SK-N-SH treated with all-trans-retinoic acid at 6 μM for 48 hours (cell line): Measurements from ENCODE around the gene COPZ2.
"Not testable (repeated sequence)": the region's sequence is repeated elsewhere in the genome, so short reads cannot be mapped to it uniquely, and the experiment has no call there.

Experiments used
- ATAC-seq: fragments of 200-7000 bp; cut with Tn5 transposase; 3 replicates; pipeline ENCODE4 v1.9.1; 2020; ENCODE audit warnings: mild to moderate bottlenecking, moderate library complexity
- ARNTL ChIP-seq: fragments of 450-650 bp; formaldehyde crosslinking; IDR thresholded peaks from 2 replicates; pipeline ENCODE4 v1.5.0; 2020; ENCODE audit warnings: low read depth, mild to moderate bottlenecking, moderate library complexity, borderline replicate concordance
- BACH2 ChIP-seq: fragments of 250-450 bp; sonication (Bioruptor Pico); IDR thresholded peaks from 2 replicates; pipeline ENCODE4 v1.9.0; 2021; ENCODE audit warnings: mild to moderate bottlenecking, borderline replicate concordance
- CSDC2 ChIP-seq: fragments of 250-450 bp; sonication (Bioruptor Pico); IDR thresholded peaks from 2 replicates; pipeline ENCODE4 v1.5.0; 2020; ENCODE audit warnings: mild to moderate bottlenecking, moderate library complexity
- ESRRG ChIP-seq: fragments of 250-450 bp; sonication (Bioruptor Pico); IDR thresholded peaks from 2 replicates; pipeline ENCODE4 v1.6.1; 2021; ENCODE audit warnings: mild to moderate bottlenecking
- GLIS3 ChIP-seq: fragments of 250-450 bp; sonication (Bioruptor Pico); IDR thresholded peaks from 2 replicates; pipeline ENCODE4 v1.5.0; 2020; ENCODE audit warnings: mild to moderate bottlenecking, moderate library complexity
- ISL1 ChIP-seq: fragments of 250-450 bp; sonication (Bioruptor Pico); IDR thresholded peaks from 2 replicates; pipeline ENCODE4 v2.1.2; 2022; ENCODE audit warnings: mild to moderate bottlenecking, moderate library complexity
- OSR1 ChIP-seq: fragments of 250-450 bp; sonication (Bioruptor Pico); IDR thresholded peaks from 2 replicates; pipeline ENCODE4 v1.8.0; 2022; ENCODE audit warnings: moderate library complexity, mild to moderate bottlenecking, inconsistent platforms
- PATZ1 ChIP-seq: fragments of 250-450 bp; sonication (Bioruptor Pico); IDR thresholded peaks from 2 replicates; pipeline ENCODE4 v1.8.0; 2020; ENCODE audit warnings: mild to moderate bottlenecking, moderate library complexity, borderline replicate concordance
- PPARA ChIP-seq: fragments of 250-450 bp; sonication (Bioruptor Pico); IDR thresholded peaks from 2 replicates; pipeline ENCODE4 v1.5.0; 2020; ENCODE audit warnings: mild to moderate bottlenecking, borderline replicate concordance
- RARB ChIP-seq: fragments of 250-450 bp; sonication (Bioruptor Pico); IDR thresholded peaks from 2 replicates; pipeline ENCODE4 v1.8.0; 2021; ENCODE audit warnings: mild to moderate bottlenecking, moderate library complexity
- SNAI2 ChIP-seq: fragments of 250-450 bp; sonication (Bioruptor Pico); IDR thresholded peaks from 2 replicates; pipeline ENCODE4 v1.5.0; 2020; ENCODE audit warnings: mild to moderate bottlenecking, moderate library complexity
- TOX ChIP-seq: fragments of 250-450 bp; sonication (Bioruptor Pico); IDR thresholded peaks from 2 replicates; pipeline ENCODE4 v1.8.0; 2021; ENCODE audit warnings: mild to moderate bottlenecking, moderate library complexity, borderline replicate concordance
- ZC3H10 ChIP-seq: fragments of 250-450 bp; sonication (Bioruptor Pico); IDR thresholded peaks from 2 replicates; pipeline ENCODE4 v1.5.1; 2021; ENCODE audit warnings: mild to moderate bottlenecking, moderate library complexity
- ZFP3 ChIP-seq: fragments of 250-450 bp; sonication (Bioruptor Pico); IDR thresholded peaks from 2 replicates; pipeline ENCODE4 v1.5.0; 2020; ENCODE audit warnings: mild to moderate bottlenecking, moderate library complexity
- ZFP30 ChIP-seq: fragments of 450-650 bp; formaldehyde crosslinking; IDR thresholded peaks from 2 replicates; pipeline ENCODE4 v1.5.0; 2022; ENCODE audit warnings: mild to moderate bottlenecking, moderate library complexity
- ZNF70 ChIP-seq: fragments of 450-650 bp; formaldehyde crosslinking; IDR thresholded peaks from 2 replicates; pipeline ENCODE4 v1.5.0; 2020; ENCODE audit warnings: mild to moderate bottlenecking, moderate library complexity
- TF ChIP-seq, protein P1 (sequence below): fragments of 250-450 bp; sonication (Bioruptor Pico); IDR thresholded peaks from 2 replicates; pipeline ENCODE4 v1.8.0; 2021; ENCODE audit warnings: low read depth, mild to moderate bottlenecking, moderate library complexity, borderline replicate concordance
- TF ChIP-seq, protein P2 (sequence below): fragments of 250-450 bp; sonication (Bioruptor Pico); IDR thresholded peaks from 2 replicates; pipeline ENCODE4 v1.5.1; 2021; ENCODE audit warnings: mild to moderate bottlenecking, moderate library complexity
- TF ChIP-seq, protein P3 (sequence below): fragments of 250-450 bp; sonication (Bioruptor Pico); IDR thresholded peaks from 2 replicates; pipeline ENCODE4 v1.5.1; 2020; ENCODE audit warnings: low read depth, mild to moderate bottlenecking, moderate library complexity

The COPZ2 gene

GRCh38 chr17:48081858-48082257, 44.3 kb upstream of the COPZ2 start (continued):
- TF ChIP-seq, protein P1, sequence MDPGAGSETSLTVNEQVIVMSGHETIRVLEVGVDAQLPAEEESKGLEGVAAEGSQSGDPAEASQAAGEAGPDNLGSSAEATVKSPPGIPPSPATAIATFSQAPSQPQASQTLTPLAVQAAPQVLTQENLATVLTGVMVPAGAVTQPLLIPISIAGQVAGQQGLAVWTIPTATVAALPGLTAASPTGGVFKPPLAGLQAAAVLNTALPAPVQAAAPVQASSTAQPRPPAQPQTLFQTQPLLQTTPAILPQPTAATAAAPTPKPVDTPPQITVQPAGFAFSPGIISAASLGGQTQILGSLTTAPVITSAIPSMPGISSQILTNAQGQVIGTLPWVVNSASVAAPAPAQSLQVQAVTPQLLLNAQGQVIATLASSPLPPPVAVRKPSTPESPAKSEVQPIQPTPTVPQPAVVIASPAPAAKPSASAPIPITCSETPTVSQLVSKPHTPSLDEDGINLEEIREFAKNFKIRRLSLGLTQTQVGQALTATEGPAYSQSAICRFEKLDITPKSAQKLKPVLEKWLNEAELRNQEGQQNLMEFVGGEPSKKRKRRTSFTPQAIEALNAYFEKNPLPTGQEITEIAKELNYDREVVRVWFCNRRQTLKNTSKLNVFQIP (CRISPR knock-in tag): no peak
- no peak for TF ChIP-seq GLIS3
- TF ChIP-seq, all 23 proteins: peak for 0

DNA sequence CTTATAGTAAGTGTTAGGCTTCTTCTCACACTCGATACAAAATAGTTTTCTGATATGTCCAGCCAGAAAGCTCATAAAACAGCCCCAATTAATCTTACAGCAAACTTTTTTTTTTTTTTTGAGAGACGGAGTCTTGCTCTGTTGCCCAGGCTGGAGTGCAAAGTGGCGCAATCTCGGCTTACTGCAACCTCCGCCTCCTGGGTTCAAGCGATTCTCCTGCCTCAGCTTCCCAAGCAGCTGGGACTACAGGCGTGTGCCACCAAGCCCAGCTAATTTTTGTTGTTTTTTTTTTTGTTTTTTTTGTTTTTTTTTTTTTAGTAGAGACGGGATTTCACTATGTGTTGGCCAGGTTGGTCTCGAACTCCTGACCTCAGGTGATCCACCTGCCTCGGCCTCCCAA, 39.6 kb upstream of the COPZ2 start:
- ATAC-seq: not testable (repeated sequence)

DNA sequence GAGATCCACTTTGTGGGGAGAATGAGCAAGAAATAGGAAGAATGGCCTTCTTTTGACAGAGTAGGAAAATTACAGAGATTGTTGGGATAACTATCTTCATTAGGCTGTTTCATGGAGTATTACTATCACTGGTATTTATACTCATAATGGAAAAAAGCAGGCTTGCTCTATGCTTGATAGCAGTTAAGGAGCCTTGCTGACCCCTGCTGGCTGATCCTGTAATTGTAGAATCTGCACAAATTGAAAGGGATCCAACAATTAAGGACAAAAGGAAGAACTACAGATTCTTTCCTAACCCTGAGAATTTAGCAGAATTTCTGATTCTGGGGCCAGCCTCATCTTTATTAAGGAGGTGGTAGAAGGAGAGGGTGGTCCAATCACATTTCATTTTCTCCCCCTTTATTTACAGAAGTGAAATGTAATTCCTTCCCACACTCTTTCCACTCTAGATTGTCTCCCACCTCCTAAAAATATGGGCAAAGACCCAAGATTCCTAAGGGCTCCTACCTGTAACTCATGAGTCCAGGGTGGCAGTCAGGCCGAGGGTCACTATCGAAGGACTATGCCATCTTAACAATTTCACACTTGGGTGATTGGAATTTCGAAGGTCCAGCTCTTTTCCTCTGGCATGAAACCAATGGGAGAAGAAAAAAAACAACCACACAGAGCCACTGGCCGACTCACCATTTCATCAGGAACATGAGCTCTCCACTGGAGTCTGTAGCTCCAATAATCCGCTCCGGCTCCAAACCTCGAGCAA, 36.9 kb upstream of the COPZ2 start:
- TF ChIP-seq ZFP30 (no peak), ZFP3 (CRISPR knock-in tag) (no peak), GLIS3 (no peak; the same call in 1 of the 2 replicates), ESRRG (no peak), PATZ1 (CRISPR knock-in tag) (no peak), ZNF70 (CRISPR knock-in tag) (no peak), ISL1 (CRISPR knock-in tag) (no peak), SNAI2 (CRISPR knock-in tag) (no peak), OSR1 (CRISPR knock-in tag) (no peak), TOX (CRISPR knock-in tag) (no peak), PPARA (CRISPR knock-in tag) (no peak), ARNTL (no peak), CSDC2 (no peak), RARB (CRISPR knock-in tag) (no peak)
- TF ChIP-seq, protein P2, sequence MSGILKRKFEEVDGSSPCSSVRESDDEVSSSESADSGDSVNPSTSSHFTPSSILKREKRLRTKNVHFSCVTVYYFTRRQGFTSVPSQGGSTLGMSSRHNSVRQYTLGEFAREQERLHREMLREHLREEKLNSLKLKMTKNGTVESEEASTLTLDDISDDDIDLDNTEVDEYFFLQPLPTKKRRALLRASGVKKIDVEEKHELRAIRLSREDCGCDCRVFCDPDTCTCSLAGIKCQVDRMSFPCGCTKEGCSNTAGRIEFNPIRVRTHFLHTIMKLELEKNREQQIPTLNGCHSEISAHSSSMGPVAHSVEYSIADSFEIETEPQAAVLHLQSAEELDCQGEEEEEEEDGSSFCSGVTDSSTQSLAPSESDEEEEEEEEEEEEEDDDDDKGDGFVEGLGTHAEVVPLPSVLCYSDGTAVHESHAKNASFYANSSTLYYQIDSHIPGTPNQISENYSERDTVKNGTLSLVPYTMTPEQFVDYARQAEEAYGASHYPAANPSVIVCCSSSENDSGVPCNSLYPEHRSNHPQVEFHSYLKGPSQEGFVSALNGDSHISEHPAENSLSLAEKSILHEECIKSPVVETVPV (CRISPR knock-in tag): no peak
- TF ChIP-seq, protein P3, sequence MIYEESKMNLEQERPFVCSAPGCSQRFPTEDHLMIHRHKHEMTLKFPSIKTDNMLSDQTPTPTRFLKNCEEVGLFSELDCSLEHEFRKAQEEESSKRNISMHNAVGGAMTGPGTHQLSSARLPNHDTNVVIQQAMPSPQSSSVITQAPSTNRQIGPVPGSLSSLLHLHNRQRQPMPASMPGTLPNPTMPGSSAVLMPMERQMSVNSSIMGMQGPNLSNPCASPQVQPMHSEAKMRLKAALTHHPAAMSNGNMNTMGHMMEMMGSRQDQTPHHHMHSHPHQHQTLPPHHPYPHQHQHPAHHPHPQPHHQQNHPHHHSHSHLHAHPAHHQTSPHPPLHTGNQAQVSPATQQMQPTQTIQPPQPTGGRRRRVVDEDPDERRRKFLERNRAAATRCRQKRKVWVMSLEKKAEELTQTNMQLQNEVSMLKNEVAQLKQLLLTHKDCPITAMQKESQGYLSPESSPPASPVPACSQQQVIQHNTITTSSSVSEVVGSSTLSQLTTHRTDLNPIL (CRISPR knock-in tag): no peak
- TF ChIP-seq, protein P1 (CRISPR knock-in tag): no peak
- ATAC-seq: peak; percentile 93

DNA sequence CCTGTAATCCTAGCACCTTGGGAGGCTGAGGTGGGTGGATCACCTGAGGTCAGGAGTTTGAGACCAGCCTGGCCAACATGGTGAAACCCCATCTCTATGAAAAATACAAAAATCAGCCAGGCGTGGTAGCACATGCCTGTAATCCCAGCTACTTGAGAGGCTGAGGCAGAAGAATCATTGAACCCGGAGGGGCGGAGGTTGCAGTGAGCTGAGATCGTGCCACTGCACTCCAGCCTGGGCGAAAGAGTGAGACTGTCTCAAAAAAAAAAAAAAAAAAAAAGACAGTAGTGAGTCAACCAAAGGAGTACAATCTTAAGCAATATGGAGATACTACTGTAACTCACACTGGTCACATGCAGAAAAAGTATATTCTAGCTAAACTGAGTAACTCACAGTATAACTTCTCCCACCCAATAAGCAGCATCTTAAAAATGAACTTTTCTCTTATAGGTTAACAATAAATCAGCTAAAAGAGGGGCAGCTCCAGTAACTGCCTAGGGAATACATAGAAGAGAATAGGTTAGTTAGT, 36.0 kb upstream of the COPZ2 start:
- not testable (repeated sequence) for ATAC-seq

- ATAC-seq: not testable (repeated sequence)
Observed at GRCh38 chr17:48072811-48073210, 35.2 kb upstream of the COPZ2 start.

DNA sequence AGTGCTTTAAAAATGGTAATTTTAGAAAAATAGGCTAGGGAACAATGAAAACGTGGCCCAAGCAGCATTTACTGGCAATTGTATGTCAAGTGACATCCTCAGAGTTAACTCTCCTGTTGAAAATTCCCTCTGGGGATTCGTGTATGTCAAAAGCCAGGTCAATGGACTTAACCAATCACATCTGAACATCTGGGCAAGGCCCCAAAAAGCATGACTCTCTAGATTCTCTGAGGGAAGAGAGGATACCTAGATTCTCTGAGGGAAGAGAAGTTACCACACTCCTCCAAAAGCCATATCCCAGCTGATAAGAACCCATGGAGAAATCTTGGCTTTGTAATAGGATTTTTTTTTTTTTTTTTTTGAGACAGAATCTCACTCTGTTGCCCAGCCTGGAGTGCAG, 34.1 kb upstream of the COPZ2 start:
- ATAC-seq: no peak
- TF ChIP-seq ZFP30 (no peak), ZFP3 (CRISPR knock-in tag) (no peak), ZC3H10 (CRISPR knock-in tag) (no peak), BACH2 (CRISPR knock-in tag) (no peak), PPARA (CRISPR knock-in tag) (no peak)
- TF ChIP-seq, protein P2 (CRISPR knock-in tag): no peak
- TF ChIP-seq, protein P3 (CRISPR knock-in tag): no peak
